PC-9 (cell line): ENCODE results near the gene TOR4A. TPM values are rescaled to one million over a fixed set of nuclear protein-coding genes. Genes with fewer than 3 reads are reported as not detected.

Source experiments
- BruUV-seq: library from RNA; stranded (reverse); fragments of 400-500 nt; replicated peaks from 2 replicates; lab custom pipeline; 2021; lab: Mats Ljungman, UMichigan
- CTCF ChIA-PET: fragments of 300-600 bp; sonication (Branson Sonifier 250); formaldehyde crosslinking; loops from one replicate; lab custom pipeline; 2022; ENCODE audit warnings: antibody characterized with exemption; lab: Charles Lee
- POLR2A ChIA-PET: fragments of 300-600 bp; sonication (Branson Sonifier 250); formaldehyde crosslinking; loops from one replicate; lab custom pipeline; 2022; ENCODE audit warnings: antibody characterized with exemption; ENCODE audit not compliant: unreplicated experiment; lab: Charles Lee
- DNase-seq, 2 experiments: peaks; one replicate each; pipeline versions ENCODE4 v3.0.0 to v3.0.0-alpha.2; 2015 to 2022; ENCODE audit warnings: mixed read lengths in 1 of 2
- H2AFZ ChIP-seq: fragments of 200-600 bp; sonication (generic); 2 replicates; pipeline ENCODE4 v1.8.1; 2017; ENCODE audit warnings: antibody characterized with exemption
- H3F3A ChIP-seq: fragments of 200-600 bp; sonication (generic); 2 replicates; pipeline ENCODE4 v1.8.1; 2017; ENCODE audit warnings: antibody characterized with exemption, mild to moderate bottlenecking, low read depth; ENCODE audit not compliant: insufficient read depth
- H3K27ac ChIP-seq: fragments of 200-600 bp; sonication (generic); 2 replicates; pipeline ENCODE4 v1.6.1; 2016; ENCODE audit warnings: mixed run types
- H3K27me3 ChIP-seq: fragments of 200-600 bp; sonication (generic); 2 replicates; pipeline ENCODE4 v1.6.1; 2016; ENCODE audit warnings: low read depth, mixed run types; ENCODE audit not compliant: insufficient read depth
- H3K36me3 ChIP-seq: fragments of 200-600 bp; sonication (generic); 2 replicates; pipeline ENCODE4 v1.6.1; 2016; ENCODE audit warnings: low read depth, mixed run types
- H3K4me1 ChIP-seq: fragments of 200-600 bp; sonication (generic); replicated peaks from 2 replicates; pipeline ENCODE4 v1.6.1; 2016; ENCODE audit warnings: mixed run types; ENCODE audit not compliant: insufficient read depth
- H3K4me2 ChIP-seq: fragments of 200-600 bp; sonication (generic); 2 replicates; pipeline ENCODE4 v1.6.1; 2017; ENCODE audit warnings: mixed run types
- H3K4me3 ChIP-seq: fragments of 200-600 bp; sonication (generic); 2 replicates; pipeline ENCODE4 v1.6.1; 2016; ENCODE audit warnings: mixed run types
- H3K79me2 ChIP-seq: fragments of 200-600 bp; sonication (generic); 2 replicates; pipeline ENCODE4 v1.6.1; 2017; ENCODE audit warnings: low read depth, mixed run types
- H3K9me2 ChIP-seq: fragments of 200-600 bp; sonication (generic); 2 replicates; pipeline ENCODE4 v1.8.1; 2017; ENCODE audit warnings: mild to moderate bottlenecking; ENCODE audit not compliant: insufficient read depth
- H3K9me3 ChIP-seq: fragments of 200-600 bp; sonication (generic); 2 replicates; pipeline ENCODE4 v1.8.1; 2016; ENCODE audit warnings: low read depth; ENCODE audit not compliant: insufficient read depth
- H4K20me1 ChIP-seq: fragments of 200-600 bp; sonication (generic); 2 replicates; pipeline ENCODE4 v1.8.1; 2017; ENCODE audit not compliant: insufficient read depth
- EZH2 ChIP-seq: fragments of 200-600 bp; sonication (generic); IDR thresholded peaks from 2 replicates; pipeline ENCODE4 v1.8.0; 2017; ENCODE audit warnings: antibody characterized with exemption, low read depth
- intact Hi-C: fragments of 100-400 bp; cut with micrococcal nuclease; formaldehyde crosslinking; loops from one replicate; pipeline ENCODE4 v1.10.0; 2022; ENCODE audit not compliant: unreplicated experiment
- total RNA-seq: library from RNA; stranded (reverse); gene quantifications from 2 replicates; pipeline ENCODE4 v1.2.3, GENCODE V29; 2021
- TF ChIP-seq, protein P1 (sequence below): fragments of 200-600 bp; sonication (generic); conservative IDR thresholded peaks from 2 replicates; pipeline ENCODE4 v1.6.1; 2017; ENCODE audit warnings: mixed run types, antibody characterized with exemption, mild to moderate bottlenecking, moderate library complexity

TOR4A gene
- total RNA-seq, 1 experiment from 2014 or later = 48.9 TPM

DNA sequence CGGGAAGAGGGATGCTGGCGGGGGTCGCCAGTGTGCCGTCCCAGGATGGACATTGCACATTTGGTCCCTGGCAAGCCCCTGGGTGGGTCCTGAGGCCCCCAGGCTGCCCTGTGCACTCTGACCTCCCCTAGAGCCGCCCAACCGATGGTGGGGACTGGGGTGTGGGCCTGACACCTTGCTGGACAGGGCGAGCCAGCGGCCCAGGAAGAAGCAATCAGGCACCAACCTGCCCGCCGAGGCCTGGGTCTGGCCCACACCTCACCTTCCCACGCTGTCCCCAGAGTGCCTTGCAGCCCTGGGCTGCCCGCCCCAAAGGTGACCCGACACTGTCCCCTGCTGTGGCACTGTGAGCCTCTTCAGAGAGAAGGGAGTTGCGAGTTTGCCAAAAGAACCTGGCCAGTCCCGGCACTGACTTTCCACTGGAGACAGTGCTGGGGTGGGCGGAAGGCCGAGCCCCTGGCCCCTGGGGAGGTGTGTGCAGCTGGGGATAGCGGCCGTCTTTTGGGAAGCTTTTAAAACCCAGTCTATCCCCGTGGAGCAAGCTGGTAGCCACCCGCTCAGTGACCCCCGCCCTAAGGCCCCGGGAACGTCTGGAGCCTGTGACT lies 36.5 kb downstream of the TOR4A start:
- no peak for TF ChIP-seq EZH2
- TF ChIP-seq, protein P1, sequence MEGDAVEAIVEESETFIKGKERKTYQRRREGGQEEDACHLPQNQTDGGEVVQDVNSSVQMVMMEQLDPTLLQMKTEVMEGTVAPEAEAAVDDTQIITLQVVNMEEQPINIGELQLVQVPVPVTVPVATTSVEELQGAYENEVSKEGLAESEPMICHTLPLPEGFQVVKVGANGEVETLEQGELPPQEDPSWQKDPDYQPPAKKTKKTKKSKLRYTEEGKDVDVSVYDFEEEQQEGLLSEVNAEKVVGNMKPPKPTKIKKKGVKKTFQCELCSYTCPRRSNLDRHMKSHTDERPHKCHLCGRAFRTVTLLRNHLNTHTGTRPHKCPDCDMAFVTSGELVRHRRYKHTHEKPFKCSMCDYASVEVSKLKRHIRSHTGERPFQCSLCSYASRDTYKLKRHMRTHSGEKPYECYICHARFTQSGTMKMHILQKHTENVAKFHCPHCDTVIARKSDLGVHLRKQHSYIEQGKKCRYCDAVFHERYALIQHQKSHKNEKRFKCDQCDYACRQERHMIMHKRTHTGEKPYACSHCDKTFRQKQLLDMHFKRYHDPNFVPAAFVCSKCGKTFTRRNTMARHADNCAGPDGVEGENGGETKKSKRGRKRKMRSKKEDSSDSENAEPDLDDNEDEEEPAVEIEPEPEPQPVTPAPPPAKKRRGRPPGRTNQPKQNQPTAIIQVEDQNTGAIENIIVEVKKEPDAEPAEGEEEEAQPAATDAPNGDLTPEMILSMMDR = no peak
- no peak overlapping the region for H2AFZ ChIP-seq
- H3F3A ChIP-seq = peaks cover 22% of the 10 kb centered on the region; the same call in 1 of the 2 replicates
- no peaks in the 10 kb centered on the region for H3K27me3 ChIP-seq
- no peaks in the 10 kb centered on the region for H4K20me1 ChIP-seq
- BruUV-seq = no TSS peak
- H3K27ac ChIP-seq = no peak overlapping the region
- H3K4me1 ChIP-seq = peaks cover 53% of the 10 kb centered on the region
- ChIA-PET POLR2A (no interaction called here), CTCF (no interaction called here)
- intact Hi-C loops = no loop called here
- H3K9me3 ChIP-seq = no peaks in the 10 kb centered on the region
- H3K4me3 ChIP-seq = no peak overlapping the region
- H3K36me3 ChIP-seq = no peaks in the 10 kb centered on the region
- H3K4me2 ChIP-seq = no peak overlapping the region
- H3K79me2 ChIP-seq = no peaks in the 10 kb centered on the region
- DNase-seq = no peak
- no peaks in the 10 kb centered on the region for H3K9me2 ChIP-seq

DNA sequence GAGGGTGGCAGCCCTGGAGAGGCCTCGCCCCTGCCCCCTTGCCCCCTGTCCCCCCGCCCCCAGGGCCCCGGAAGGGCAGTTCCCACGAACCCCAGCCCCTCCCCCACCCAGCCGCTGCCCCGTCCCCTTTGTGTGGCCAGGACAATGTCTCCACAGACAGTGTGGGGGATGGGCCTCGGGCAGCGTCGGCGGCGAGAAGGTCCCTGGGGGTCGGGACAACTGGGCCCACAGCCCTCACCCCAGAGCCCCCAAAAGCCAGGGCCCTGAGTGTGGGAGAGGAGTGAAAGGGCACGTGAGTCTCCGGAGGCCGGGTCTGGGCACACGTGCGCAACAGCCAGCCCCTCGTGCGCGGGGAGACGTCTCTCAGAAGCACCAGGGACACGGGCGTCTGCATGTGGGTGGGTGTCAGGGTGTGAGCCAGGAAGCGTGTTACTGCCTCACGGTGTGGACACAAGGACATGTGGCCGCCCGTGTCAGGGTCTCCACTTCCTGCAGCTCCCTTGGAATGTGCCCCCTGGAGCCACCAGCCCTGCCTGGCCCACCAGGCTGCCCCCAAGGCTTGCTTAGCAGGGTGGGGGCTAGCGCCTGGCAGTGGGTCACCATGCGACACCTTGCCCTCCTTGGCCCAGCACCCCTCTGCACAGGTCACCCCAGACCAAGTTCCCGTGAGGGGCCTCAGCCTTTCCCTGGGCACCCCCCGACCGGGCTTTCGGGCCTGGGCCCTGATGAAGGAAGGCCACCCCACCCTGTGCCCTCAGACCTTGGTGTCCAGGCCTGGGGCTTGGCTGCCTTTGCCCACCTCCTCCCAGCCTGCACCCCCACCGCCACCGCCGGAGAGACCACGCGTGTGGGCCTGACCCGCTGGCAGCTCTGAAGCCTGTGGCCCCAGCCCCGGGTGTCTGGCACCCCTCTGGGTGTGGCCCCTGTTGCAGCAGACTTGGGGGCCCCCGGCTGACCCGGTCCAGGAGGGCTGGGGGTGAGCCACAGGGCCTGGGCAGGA lies 37.3 kb downstream of the TOR4A start:
- ChIA-PET POLR2A (no interaction called here), CTCF (no interaction called here)
- BruUV-seq = no TSS peak
- peaks cover 22% of the 10 kb centered on the region; the same call in 1 of the 2 replicates for H3F3A ChIP-seq
- no peak overlapping the region for H3K27ac ChIP-seq
- no peak overlapping the region for H3K4me3 ChIP-seq
- DNase-seq = no peak
- no peaks in the 10 kb centered on the region for H3K9me3 ChIP-seq
- intact Hi-C loops = no loop called here
- TF ChIP-seq, protein P1 = no peak
- TF ChIP-seq EZH2 = no peak
- no peaks in the 10 kb centered on the region for H3K79me2 ChIP-seq
- H3K36me3 ChIP-seq = no peaks in the 10 kb centered on the region
- H3K9me2 ChIP-seq = no peaks in the 10 kb centered on the region
- no peak overlapping the region for H2AFZ ChIP-seq
- peaks cover 49% of the 10 kb centered on the region for H3K4me1 ChIP-seq
- no peaks in the 10 kb centered on the region for H4K20me1 ChIP-seq
- peak overlapping the region; percentile 81; the same call in 1 of the 2 replicates for H3K4me2 ChIP-seq
- H3K27me3 ChIP-seq = no peaks in the 10 kb centered on the region

DNA sequence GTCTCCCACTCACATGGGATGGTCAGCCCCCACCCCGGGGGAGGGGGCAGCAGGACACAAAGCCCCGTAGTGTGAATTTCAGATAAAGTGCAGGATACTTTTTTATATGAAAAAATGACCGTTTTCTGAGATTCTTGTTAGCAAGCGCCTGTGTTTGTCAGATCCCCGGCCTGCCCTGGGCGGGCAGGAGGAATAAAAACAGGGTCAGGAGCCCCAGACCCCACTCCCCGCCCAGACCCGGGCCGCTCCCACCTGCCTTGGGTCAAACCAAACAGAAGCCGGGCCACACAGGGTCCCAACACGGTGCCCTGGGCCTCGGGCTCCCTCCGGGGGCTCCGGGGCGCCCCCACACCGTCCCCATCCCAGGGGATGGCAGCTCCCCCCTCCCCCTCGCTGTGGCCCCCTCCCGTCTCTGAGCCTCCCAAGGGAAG lies 38.1 kb downstream of the TOR4A start:
- Histone ChIP-seq H3K9me3 (no peaks in the 10 kb centered on the region), H3K36me3 (no peaks in the 10 kb centered on the region), H3F3A (peaks cover 18% of the 10 kb centered on the region; the same call in 1 of the 2 replicates), H3K27me3 (no peaks in the 10 kb centered on the region), H3K4me1 (peaks cover 41% of the 10 kb centered on the region), H3K4me3 (peak overlapping the region; percentile 29; the same call in 1 of the 2 replicates), H3K9me2 (no peaks in the 10 kb centered on the region), H2AFZ (no peak overlapping the region), H3K27ac (no peak overlapping the region), H3K4me2 (peak overlapping the region; percentile 81), H3K79me2 (no peaks in the 10 kb centered on the region), H4K20me1 (no peaks in the 10 kb centered on the region)
- BruUV-seq = no TSS peak
- ChIA-PET POLR2A (interaction anchor here (0.8 kb wide), 1 partner anchor 22 kb away, joined by 20 read pairs; no protein-coding TSS in a partner anchor), CTCF (interaction anchor here (1.4 kb wide), 1 partner anchor 13 kb away, joined by 6 read pairs; the partner anchor contains the start of gene NRARP)
- no peak for DNase-seq
- TF ChIP-seq, protein P1 = no peak
- no peak for TF ChIP-seq EZH2
- intact Hi-C loops = no loop called here
